Islet precursor cell (in vitro differentiated cells): Measurements from ENCODE around the gene MAP6D1.

ENCODE experiments used
- DNase-seq: peaks from one replicate; pipeline ENCODE4 v3.0.0-alpha.2; 2018

Gene MAP6D1

GRCh38 chr3:183822631-183823030 is 2.7 kb downstream of the MAP6D1 start:
- peak; percentile 82 for DNase-seq

GRCh38 chr3:183819831-183820230 is 5.5 kb downstream of the MAP6D1 start:
- no peak for DNase-seq

GRCh38 chr3:183818706-183819624 is 6.4 kb downstream of the MAP6D1 start:
- no peak for DNase-seq

GRCh38 chr3:183818041-183818620 is 7.2 kb downstream of the MAP6D1 start:
- DNase-seq, result no peak

- no peak for DNase-seq
These were observed 7.7 kb downstream of the MAP6D1 start for GRCh38 chr3:183817639-183818038.

- DNase-seq, result no peak
These were observed 8.5 kb downstream of the MAP6D1 start for GRCh38 chr3:183816681-183817510.

GRCh38 chr3:183815951-183816475 is 9.4 kb downstream of the MAP6D1 start:
- no peak for DNase-seq

- no peak for DNase-seq
These were observed 9.8 kb downstream of the MAP6D1 start for GRCh38 chr3:183815563-183815940.

- DNase-seq, result no peak
These were observed 11.1 kb downstream of the MAP6D1 start for GRCh38 chr3:183814240-183814639.

GRCh38 chr3:183812761-183813445 is 12.5 kb downstream of the MAP6D1 start:
- DNase-seq, result no peak

GRCh38 chr3:183811638-183812037 is 13.7 kb downstream of the MAP6D1 start:
- DNase-seq, result no peak

GRCh38 chr3:183810643-183811594 is 14.5 kb downstream of the MAP6D1 start:
- DNase-seq, result no peak

- DNase-seq, result no peak
These were observed 16.1 kb downstream of the MAP6D1 start for GRCh38 chr3:183809270-183809669.

GRCh38 chr3:183808355-183808754 is 17.0 kb downstream of the MAP6D1 start:
- no peak for DNase-seq

- no peak for DNase-seq
These were observed 17.5 kb downstream of the MAP6D1 start for GRCh38 chr3:183807881-183808280.

- no peak for DNase-seq
These were observed 18.1 kb downstream of the MAP6D1 start for GRCh38 chr3:183807209-183807728.

- no peak for DNase-seq
These were observed 22.4 kb downstream of the MAP6D1 start for GRCh38 chr3:183802989-183803388.

- no peak for DNase-seq
These were observed 23.8 kb downstream of the MAP6D1 start for GRCh38 chr3:183801601-183802000.

- DNase-seq, result no peak
These were observed 25.0 kb downstream of the MAP6D1 start for GRCh38 chr3:183800243-183800863.

GRCh38 chr3:183799461-183799860 is 25.9 kb downstream of the MAP6D1 start:
- no peak for DNase-seq

- DNase-seq, result no peak
These were observed 27.4 kb downstream of the MAP6D1 start for GRCh38 chr3:183797996-183798395.
